Adrenal gland (tissue), 12 donors: ENCODE results near the gene CRADD. TPM values are rescaled to one million over a fixed set of nuclear protein-coding genes. Genes with fewer than 3 reads are reported as not detected.

Experiments
- DNase-seq, 7 donors: peaks; one replicate each; pipeline ENCODE4 v3.0.0-alpha.2; 2019 to 2020
- H3K27ac ChIP-seq, 5 donors: fragments of 200-600 bp; sonication (generic) in 4 of 5; 1 replicate in 3 of 5; 2 replicates in 2 of 5; pipeline versions ENCODE4 v1.5.1 to v1.8.0; 2016 to 2020; ENCODE audit warnings: mild to moderate bottlenecking in 1 of 5
- H3K27me3 ChIP-seq: fragments of 200-600 bp; 2 replicates; pipeline ENCODE4 v1.8.0; 2021
- H3K36me3 ChIP-seq, 2 donors: fragments of 200-600 bp; replicated peaks in 1 of 2; 1 replicate in 1 of 2; 2 replicates in 1 of 2; pipeline versions ENCODE4 v1.5.1 to v1.8.0; 2018 to 2022
- H3K4me1 ChIP-seq, 2 donors: fragments of 200-600 bp; replicated peaks in 1 of 2; 1 replicate in 1 of 2; 2 replicates in 1 of 2; pipeline versions ENCODE4 v1.5.1 to v1.8.0; 2018 to 2021
- H3K4me3 ChIP-seq, 4 donors: fragments of 200-600 bp; sonication (generic) in 3 of 4; one replicate each; pipeline ENCODE4 v1.5.1; 2016 to 2018
- H3K9me3 ChIP-seq, 3 donors: fragments of 200-600 bp; sonication (generic) in 1 of 3; replicated peaks in 1 of 3; 1 replicate in 2 of 3; 2 replicates in 1 of 3; pipeline versions ENCODE4 v1.5.1 to v1.8.0; 2016 to 2021
- POLR2A ChIP-seq, 2 donors: fragments of 450-650 bp; IDR thresholded peaks; one replicate each; pipeline ENCODE4 v1.6.1; 2017; ENCODE audit warnings: antibody characterized with exemption in 2 of 2, mild to moderate bottlenecking in 2 of 2, moderate library complexity in 1 of 2
- WGBS, 4 donors: extraction: QIAGEN DNeasy Blood & Tissue Kit in 2 of 4; methylation state at CpG; one replicate each; pipeline versions ENCODE4 v1.1.5 to v1.1.7; 2013 to 2017; 5-methylcytosine and 5-hydroxymethylcytosine counted together
- intact Hi-C, 2 donors: fragments of 100-400 bp; cut with DNase I; formaldehyde crosslinking; loops; one replicate each; pipeline versions ENCODE4 v1.14.1 to v1.15.0; 2022 to 2023
- polyA plus RNA-seq, 3 donors: library from polyadenylated mRNA; stranded (reverse); fragments of 200-250 nt in 2 of 3; fragments of 350-450 nt in 1 of 3; fragmentation: Illumina TruSeq in 1 of 3; extraction: RNeasy Lipid Tissue Mini Kit (QIAGEN cat#74804) in 1 of 3; gene quantifications; one replicate each; pipeline ENCODE4 v1.2.3, GENCODE V29; 2013 to 2014
- total RNA-seq, 9 donors: library from RNA; depleted of rRNA in 4 of 9; stranded (reverse); fragments of >200 nt in 4 of 9; fragments of 120-200 nt in 1 of 9; fragmentation: NEBNext Ultra II Directional in 1 of 9; extraction: Animal tissue kit (Norgen Biotek cat#: 25700) in 1 of 9; gene quantifications; one replicate each; pipeline versions ENCODE4 v1.1.0 to v1.2.4, GENCODE V29; 2013 to 2023
- TF ChIP-seq, protein P1 (sequence below), 6 experiments: fragments of 450-650 bp in 4 of 6; fragments of 200-600 bp in 2 of 6; sonication (generic) in 1 of 6; IDR thresholded peaks; 1 replicate in 5 of 6; 2 replicates in 1 of 6; pipeline versions ENCODE4 v1.5.1 to v1.8.0; 2016 to 2021; ENCODE audit warnings: antibody characterized with exemption in 6 of 6, mild to moderate bottlenecking in 2 of 6, moderate library complexity in 1 of 6
- donor health status: healthy with polysubstance abuse.
- donor health status: Bipolar disorder and iron deficiency.
- donor health status: DM: yes; HTN: yes; CAD: no.
- donor health status: DM: no; HTN: no; CAD: no.
- donor health status: DM: no; HTN: no; CAD: no.
- donor health status: DM: yes; HTN: yes; CAD: no.

CRADD gene
- total and polyA plus RNA-seq, 12 donors = 7.3 to 70.1 (median 35.8) TPM

DNA sequence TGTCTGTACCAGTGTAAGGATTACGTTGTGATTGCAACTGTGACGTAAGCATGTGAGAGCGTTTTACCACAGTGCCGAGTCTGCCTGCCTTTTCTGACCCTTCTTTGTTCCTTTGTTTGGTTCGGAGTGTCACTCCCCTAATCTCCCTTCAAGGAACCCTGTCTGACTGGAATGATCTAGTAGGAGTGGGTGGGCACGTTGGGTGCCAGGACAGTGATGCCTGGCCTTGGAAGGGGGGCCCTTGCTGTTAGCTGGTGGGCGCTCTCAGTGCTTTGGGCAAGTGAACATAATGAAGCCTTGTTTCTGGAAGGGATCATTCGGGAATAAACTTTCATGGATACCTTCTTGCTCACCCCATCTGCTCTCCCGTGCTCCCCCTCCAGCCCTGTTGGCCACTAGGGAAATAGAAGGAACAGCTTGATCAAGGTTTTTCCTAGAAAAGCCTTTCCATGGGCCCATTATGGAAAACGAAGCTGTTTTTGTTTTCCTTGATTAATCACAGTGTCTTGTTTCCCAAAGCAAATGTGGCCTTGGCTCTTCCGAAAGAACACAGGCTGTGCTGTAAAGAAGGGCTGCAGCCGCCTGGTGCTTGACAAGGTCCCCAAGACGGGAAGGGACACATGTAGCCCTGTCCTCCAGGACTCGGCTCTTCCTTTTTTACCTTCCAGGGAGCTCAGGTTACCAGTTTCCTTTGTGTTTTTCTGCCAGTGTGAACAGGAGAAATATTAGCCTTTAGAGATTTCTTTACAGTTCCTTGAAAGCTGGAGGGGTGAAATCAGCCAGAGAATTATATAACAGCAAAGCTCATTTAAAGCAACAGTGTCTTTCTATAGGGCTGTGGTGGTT, 215.5 kb downstream of the CRADD start:
- no peaks in the 10 kb centered on the region for H3K27me3 ChIP-seq
- intact Hi-C loops = no loop called here
- DNase-seq = peak in 6 of 7 donors; percentile 57 to 78 (median 71)
- WGBS, 4 donors = 33 to 47% (median 41%) methylated on average over 13 to 14 of the region's 14 CpGs
- TF ChIP-seq, protein P1, sequence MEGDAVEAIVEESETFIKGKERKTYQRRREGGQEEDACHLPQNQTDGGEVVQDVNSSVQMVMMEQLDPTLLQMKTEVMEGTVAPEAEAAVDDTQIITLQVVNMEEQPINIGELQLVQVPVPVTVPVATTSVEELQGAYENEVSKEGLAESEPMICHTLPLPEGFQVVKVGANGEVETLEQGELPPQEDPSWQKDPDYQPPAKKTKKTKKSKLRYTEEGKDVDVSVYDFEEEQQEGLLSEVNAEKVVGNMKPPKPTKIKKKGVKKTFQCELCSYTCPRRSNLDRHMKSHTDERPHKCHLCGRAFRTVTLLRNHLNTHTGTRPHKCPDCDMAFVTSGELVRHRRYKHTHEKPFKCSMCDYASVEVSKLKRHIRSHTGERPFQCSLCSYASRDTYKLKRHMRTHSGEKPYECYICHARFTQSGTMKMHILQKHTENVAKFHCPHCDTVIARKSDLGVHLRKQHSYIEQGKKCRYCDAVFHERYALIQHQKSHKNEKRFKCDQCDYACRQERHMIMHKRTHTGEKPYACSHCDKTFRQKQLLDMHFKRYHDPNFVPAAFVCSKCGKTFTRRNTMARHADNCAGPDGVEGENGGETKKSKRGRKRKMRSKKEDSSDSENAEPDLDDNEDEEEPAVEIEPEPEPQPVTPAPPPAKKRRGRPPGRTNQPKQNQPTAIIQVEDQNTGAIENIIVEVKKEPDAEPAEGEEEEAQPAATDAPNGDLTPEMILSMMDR (IDR thresholded peaks at IDR 0.05) = no peak
- TF ChIP-seq POLR2A (IDR thresholded peaks at IDR 0.05) = peak in 1 of 2 donors; percentile 39
- no peaks in the 10 kb centered on the region for H3K36me3 ChIP-seq
- peak overlapping the region in 4 of 5 donors; percentile 43 to 81 (median 67) for H3K27ac ChIP-seq
- H3K9me3 ChIP-seq = no peaks in the 10 kb centered on the region
- no peak overlapping the region for H3K4me3 ChIP-seq
- peaks cover 21 to 36% of the 10 kb centered on the region in 2 donors for H3K4me1 ChIP-seq

DNA sequence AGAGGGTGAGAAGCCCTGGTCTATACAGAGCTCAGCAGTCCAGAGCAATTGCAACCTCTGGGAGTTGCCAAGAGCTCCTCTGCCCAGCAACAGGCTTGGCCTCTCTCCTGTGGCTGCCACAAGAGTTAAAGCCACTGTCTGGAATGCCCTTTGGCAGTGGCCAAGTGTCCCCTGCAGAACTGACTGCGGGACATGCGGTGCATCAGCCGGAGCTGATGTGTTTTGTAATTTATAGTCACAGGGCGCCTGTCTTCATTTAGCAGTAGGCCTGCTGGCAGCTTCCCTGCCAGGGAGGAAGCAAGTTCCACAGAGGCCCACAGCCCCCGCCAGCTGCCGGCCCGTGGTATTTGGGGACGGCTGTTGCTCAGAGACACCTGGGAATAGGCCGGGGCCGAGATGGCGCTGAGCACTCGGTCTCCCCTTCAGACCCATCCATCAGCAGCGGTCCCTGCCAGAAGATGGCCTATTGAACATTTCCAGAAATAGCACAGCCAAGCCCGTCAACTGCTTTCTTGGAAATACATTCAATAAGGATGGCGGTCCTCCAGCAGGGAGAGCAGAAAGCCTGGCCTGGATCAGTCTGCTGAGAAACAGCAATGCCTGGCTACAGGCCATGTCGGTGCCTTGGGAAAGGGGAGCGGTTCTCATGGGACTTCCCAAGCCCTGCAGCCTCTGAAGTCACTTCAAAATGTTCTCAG, 217.4 kb downstream of the CRADD start:
- Histone ChIP-seq H3K27ac (peak overlapping the region in 3 of 5 donors; percentile 55 to 83 (median 81)), H3K27me3 (no peaks in the 10 kb centered on the region), H3K4me3 (no peak overlapping the region), H3K9me3 (no peaks in the 10 kb centered on the region), H3K4me1 (peaks cover 21 to 36% of the 10 kb centered on the region in 2 donors), H3K36me3 (no peaks in the 10 kb centered on the region)
- WGBS, 4 donors = 15 to 24% (median 19%) methylated on average over 7 to 17 of the region's 17 CpGs
- DNase-seq = peak; percentile 77 to 93 (median 88)
- TF ChIP-seq POLR2A (IDR thresholded peaks at IDR 0.05) = no peak
- TF ChIP-seq, protein P1 (IDR thresholded peaks at IDR 0.05) = peak in 1 of 6 experiments; percentile 4
- intact Hi-C loops = no loop called here

- peaks cover 21 to 36% of the 10 kb centered on the region in 2 donors for H3K4me1 ChIP-seq
- no peak for DNase-seq
- peak overlapping the region in 4 of 5 donors; percentile 4 to 83 (median 68) for H3K27ac ChIP-seq
- no peaks in the 10 kb centered on the region for H3K36me3 ChIP-seq
- TF ChIP-seq, protein P1 (IDR thresholded peaks at IDR 0.05) = no peak
- no peak for TF ChIP-seq POLR2A (IDR thresholded peaks at IDR 0.05)
- WGBS, 4 donors = 54 to 70% (median 62%) methylated on average over 4 to 6 of the region's 6 CpGs
- intact Hi-C loops = no loop called here
- H3K27me3 ChIP-seq = no peaks in the 10 kb centered on the region
- no peaks in the 10 kb centered on the region for H3K9me3 ChIP-seq
- H3K4me3 ChIP-seq = no peak overlapping the region
Measured at GRCh38 chr12:93895089-93895445, 217.9 kb downstream of the CRADD start.

GRCh38 chr12:93896427-93896826, 219.3 kb downstream of the CRADD start:
- no peaks in the 10 kb centered on the region for H3K9me3 ChIP-seq
- H3K36me3 ChIP-seq = no peaks in the 10 kb centered on the region
- WGBS, 4 donors = 79 to 96% (median 88%) methylated on average over 1 of the region's 1 CpG
- peak in 1 of 7 donors; percentile 12 for DNase-seq
- no peaks in the 10 kb centered on the region for H3K27me3 ChIP-seq
- peak overlapping the region in 2 of 5 donors; percentile 6 to 20 for H3K27ac ChIP-seq
- no peak for TF ChIP-seq POLR2A (IDR thresholded peaks at IDR 0.05)
- TF ChIP-seq, protein P1 (IDR thresholded peaks at IDR 0.05) = peak in 5 of 6 experiments; percentile 18 to 33 (median 29)
- intact Hi-C loops = no loop called here
- peaks cover 21 to 36% of the 10 kb centered on the region in 2 donors for H3K4me1 ChIP-seq
- H3K4me3 ChIP-seq = no peak overlapping the region
